A673 (cell line): ENCODE results near the gene SPEF1. TPM values are rescaled to one million over a fixed set of nuclear protein-coding genes. Genes with fewer than 3 reads are reported as not detected.

Experiments
- BruUV-seq: library from RNA; stranded (reverse); fragments of 400-500 nt; replicated peaks from 2 replicates; lab custom pipeline; 2021; lab: Mats Ljungman, UMichigan
- CTCF ChIA-PET: fragments of 300-600 bp; sonication (Branson Sonifier 250); formaldehyde crosslinking; loops from one replicate; lab custom pipeline; 2022; ENCODE audit warnings: antibody characterized with exemption; lab: Charles Lee
- POLR2A ChIA-PET: fragments of 300-600 bp; sonication (Branson Sonifier 250); formaldehyde crosslinking; loops from one replicate; lab custom pipeline; 2022; ENCODE audit warnings: antibody characterized with exemption; ENCODE audit not compliant: low non-redundant PET; lab: Charles Lee
- DNase-seq: peaks from one replicate; pipeline ENCODE4 v3.0.0-alpha.2; 2015; ENCODE audit warnings: low spot score
- H3K27ac ChIP-seq: fragments of 200-600 bp; sonication (generic); 2 replicates; pipeline ENCODE4 v1.5.1; 2016; ENCODE audit warnings: mixed run types, low read depth, mild to moderate bottlenecking, mixed read lengths, antibody characterized with exemption, low read length; ENCODE audit not compliant: poor library complexity, severe bottlenecking
- H3K27me3 ChIP-seq: fragments of 200-600 bp; sonication (generic); replicated peaks from 2 replicates; pipeline ENCODE4 v1.6.1; 2017; ENCODE audit warnings: mixed run types, low read depth, mild to moderate bottlenecking, mixed read lengths, antibody characterized with exemption, low read length; ENCODE audit not compliant: insufficient read depth, poor library complexity
- H3K36me3 ChIP-seq: fragments of 200-600 bp; sonication (generic); 2 replicates; pipeline ENCODE4 v1.6.1; 2016; ENCODE audit warnings: mixed run types, mild to moderate bottlenecking, mixed read lengths, antibody characterized with exemption, low read length; ENCODE audit not compliant: insufficient read depth, poor library complexity, severe bottlenecking
- H3K4me1 ChIP-seq: fragments of 200-600 bp; sonication (generic); 2 replicates; pipeline ENCODE4 v1.6.1; 2017; ENCODE audit warnings: mixed run types, mild to moderate bottlenecking, mixed read lengths, antibody characterized with exemption, low read length; ENCODE audit not compliant: insufficient read depth, poor library complexity, severe bottlenecking
- H3K4me3 ChIP-seq: fragments of 200-600 bp; sonication (generic); 2 replicates; pipeline ENCODE4 v1.5.1; 2016; ENCODE audit warnings: low read depth, mixed run types, mild to moderate bottlenecking, mixed read lengths, low read length; ENCODE audit not compliant: poor library complexity, severe bottlenecking
- H3K9me3 ChIP-seq: fragments of 200-600 bp; sonication (generic); 2 replicates; pipeline ENCODE4 v1.6.1; 2016; ENCODE audit warnings: mixed run types, low read depth, mild to moderate bottlenecking, mixed read lengths, antibody characterized with exemption, low read length; ENCODE audit not compliant: poor library complexity, severe bottlenecking
- CTCF ChIP-seq: fragments of 300-800, 200-600 bp; sonication (generic); conservative IDR thresholded peaks from 2 replicates; pipeline ENCODE4 v1.5.1; 2017; ENCODE audit warnings: low read depth, mild to moderate bottlenecking, antibody characterized with exemption, low read length, moderate library complexity, mixed read lengths
- EZH2 ChIP-seq: fragments of 200-600 bp; sonication (generic); IDR thresholded peaks from 2 replicates; pipeline ENCODE4 v1.6.1; 2017; ENCODE audit warnings: borderline replicate concordance, low read depth, mild to moderate bottlenecking, mixed read lengths, antibody characterized with exemption, low read length; ENCODE audit not compliant: poor library complexity, severe bottlenecking
- intact Hi-C: fragments of 100-400 bp; cut with micrococcal nuclease; formaldehyde crosslinking; loops from one replicate; pipeline ENCODE4 v1.10.0; 2022; ENCODE audit not compliant: unreplicated experiment
- total RNA-seq: library from RNA; stranded (reverse); gene quantifications from 2 replicates; pipeline ENCODE4 v1.2.3, GENCODE V29; 2021

SPEF1 gene
- total RNA-seq, 1 experiment from 2014 or later: 0.49 TPM

GRCh38 chr20:3731944-3732326, 49.3 kb downstream of the SPEF1 start:
- Histone ChIP-seq H3K4me3 (no peak overlapping the region), H3K36me3 (no peaks in the 10 kb centered on the region), H3K27ac (no peak overlapping the region), H3K9me3 (no peaks in the 10 kb centered on the region), H3K27me3 (no peaks in the 10 kb centered on the region), H3K4me1 (peaks cover 9% of the 10 kb centered on the region)
- intact Hi-C loops: no loop called here
- ChIA-PET POLR2A (no interaction called here), CTCF (interaction anchor here (0.7 kb wide), 1 partner anchor 28 kb away, joined by 4 read pairs; no protein-coding TSS in a partner anchor)
- TF ChIP-seq EZH2 (no peak), CTCF (no peak)
- no TSS peak for BruUV-seq
- no peak for DNase-seq

- Histone ChIP-seq H3K4me1 (peaks cover 9% of the 10 kb centered on the region), H3K4me3 (no peak overlapping the region), H3K27ac (no peak overlapping the region), H3K9me3 (no peaks in the 10 kb centered on the region), H3K27me3 (no peaks in the 10 kb centered on the region), H3K36me3 (no peaks in the 10 kb centered on the region)
- no peak for TF ChIP-seq EZH2
- TF ChIP-seq CTCF: no peak
- no peak for DNase-seq
- CTCF ChIA-PET: interaction anchor here (0.7 kb wide), 1 partner anchor 29 kb away, joined by 4 read pairs; no protein-coding TSS in a partner anchor
- BruUV-seq: no TSS peak
- POLR2A ChIA-PET: no interaction called here
- intact Hi-C loops: no loop called here
Observed at GRCh38 chr20:3730803-3731672, 50.2 kb downstream of the SPEF1 start.

- H3K27ac ChIP-seq: no peak overlapping the region
- no peak overlapping the region for H3K4me3 ChIP-seq
- ChIA-PET POLR2A (no interaction called here), CTCF (no interaction called here)
- H3K27me3 ChIP-seq: no peaks in the 10 kb centered on the region
- no TSS peak for BruUV-seq
- H3K4me1 ChIP-seq: peaks cover 9% of the 10 kb centered on the region
- TF ChIP-seq EZH2: no peak
- no peak for TF ChIP-seq CTCF
- no peaks in the 10 kb centered on the region for H3K36me3 ChIP-seq
- DNase-seq: no peak
- no peaks in the 10 kb centered on the region for H3K9me3 ChIP-seq
- intact Hi-C loops: no loop called here
Observed at GRCh38 chr20:3729811-3730540, 51.3 kb downstream of the SPEF1 start.
